VCaP (cell line): ENCODE measurements around the gene RAB3IP.

Experiments
- H3K27ac ChIP-seq: fragments of 450-650 bp; 2 replicates; pipeline ENCODE4 v1.5.1; 2017
- TF ChIP-seq, protein P1 (sequence below): fragments of 450-650 bp; conservative IDR thresholded peaks from 2 replicates; pipeline ENCODE4 v1.5.1; 2017; ENCODE audit warnings: mild to moderate bottlenecking, moderate library complexity

RAB3IP gene

DNA sequence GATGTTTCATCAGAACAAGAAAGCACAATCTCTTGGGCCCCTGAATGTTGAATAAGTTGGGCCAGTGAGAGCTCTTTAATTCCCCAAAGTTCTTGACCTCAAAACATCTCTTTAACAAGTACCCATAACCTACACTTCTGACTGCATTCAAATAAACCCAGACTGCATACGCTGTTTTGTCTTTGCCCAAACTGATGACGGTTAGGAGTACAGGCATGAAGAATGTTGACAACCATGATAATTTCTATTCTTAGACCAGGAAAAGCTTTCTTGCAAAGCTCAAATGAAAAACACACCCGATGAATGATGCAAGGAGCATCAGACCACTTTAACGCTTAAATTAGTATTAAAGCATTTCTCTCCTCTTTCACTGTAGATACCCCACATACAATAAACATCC, 11.7 kb upstream of the RAB3IP start:
- TF ChIP-seq, protein P1, sequence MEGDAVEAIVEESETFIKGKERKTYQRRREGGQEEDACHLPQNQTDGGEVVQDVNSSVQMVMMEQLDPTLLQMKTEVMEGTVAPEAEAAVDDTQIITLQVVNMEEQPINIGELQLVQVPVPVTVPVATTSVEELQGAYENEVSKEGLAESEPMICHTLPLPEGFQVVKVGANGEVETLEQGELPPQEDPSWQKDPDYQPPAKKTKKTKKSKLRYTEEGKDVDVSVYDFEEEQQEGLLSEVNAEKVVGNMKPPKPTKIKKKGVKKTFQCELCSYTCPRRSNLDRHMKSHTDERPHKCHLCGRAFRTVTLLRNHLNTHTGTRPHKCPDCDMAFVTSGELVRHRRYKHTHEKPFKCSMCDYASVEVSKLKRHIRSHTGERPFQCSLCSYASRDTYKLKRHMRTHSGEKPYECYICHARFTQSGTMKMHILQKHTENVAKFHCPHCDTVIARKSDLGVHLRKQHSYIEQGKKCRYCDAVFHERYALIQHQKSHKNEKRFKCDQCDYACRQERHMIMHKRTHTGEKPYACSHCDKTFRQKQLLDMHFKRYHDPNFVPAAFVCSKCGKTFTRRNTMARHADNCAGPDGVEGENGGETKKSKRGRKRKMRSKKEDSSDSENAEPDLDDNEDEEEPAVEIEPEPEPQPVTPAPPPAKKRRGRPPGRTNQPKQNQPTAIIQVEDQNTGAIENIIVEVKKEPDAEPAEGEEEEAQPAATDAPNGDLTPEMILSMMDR: no peak
- no peak overlapping the region for H3K27ac ChIP-seq

DNA sequence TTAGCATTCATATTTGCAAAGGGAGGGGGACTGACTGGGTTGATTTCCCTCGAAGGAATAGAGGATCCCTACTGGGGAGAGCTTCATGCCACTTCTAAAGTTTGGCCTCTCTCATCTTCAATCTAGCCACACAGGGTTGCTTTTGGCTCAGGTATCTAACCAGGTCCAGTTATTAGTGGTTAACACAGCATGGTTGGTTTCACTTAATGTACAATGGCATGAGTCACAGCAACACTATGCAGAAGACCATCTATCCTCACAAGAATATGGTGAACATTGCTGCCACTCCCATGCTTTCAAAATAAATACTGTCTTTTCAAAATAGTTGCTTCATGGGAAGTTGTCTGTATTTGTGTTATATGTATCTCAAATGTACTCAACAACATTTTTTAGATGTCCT, 6.6 kb upstream of the RAB3IP start:
- TF ChIP-seq, protein P1: no peak
- H3K27ac ChIP-seq: no peak overlapping the region

DNA sequence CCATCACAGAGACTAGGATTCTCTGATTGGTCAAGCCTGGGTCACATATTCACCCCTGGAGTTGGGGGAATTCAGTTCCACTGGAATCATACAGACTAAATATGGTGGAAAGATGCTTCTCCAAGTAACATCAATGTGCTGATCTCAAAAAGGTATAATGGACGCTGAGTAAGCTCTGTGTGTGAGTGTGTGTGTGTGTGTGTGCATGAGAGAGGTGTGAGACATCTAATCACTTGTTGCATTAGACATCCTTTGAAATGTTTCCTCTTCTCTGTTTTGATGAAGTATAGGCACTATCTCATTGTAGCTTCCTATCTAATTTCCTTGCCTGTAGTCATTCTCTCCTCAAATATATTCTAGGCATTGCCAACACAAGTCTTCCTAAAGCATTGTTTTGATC, 5.0 kb upstream of the RAB3IP start:
- H3K27ac ChIP-seq: no peak overlapping the region
- TF ChIP-seq, protein P1: no peak

DNA sequence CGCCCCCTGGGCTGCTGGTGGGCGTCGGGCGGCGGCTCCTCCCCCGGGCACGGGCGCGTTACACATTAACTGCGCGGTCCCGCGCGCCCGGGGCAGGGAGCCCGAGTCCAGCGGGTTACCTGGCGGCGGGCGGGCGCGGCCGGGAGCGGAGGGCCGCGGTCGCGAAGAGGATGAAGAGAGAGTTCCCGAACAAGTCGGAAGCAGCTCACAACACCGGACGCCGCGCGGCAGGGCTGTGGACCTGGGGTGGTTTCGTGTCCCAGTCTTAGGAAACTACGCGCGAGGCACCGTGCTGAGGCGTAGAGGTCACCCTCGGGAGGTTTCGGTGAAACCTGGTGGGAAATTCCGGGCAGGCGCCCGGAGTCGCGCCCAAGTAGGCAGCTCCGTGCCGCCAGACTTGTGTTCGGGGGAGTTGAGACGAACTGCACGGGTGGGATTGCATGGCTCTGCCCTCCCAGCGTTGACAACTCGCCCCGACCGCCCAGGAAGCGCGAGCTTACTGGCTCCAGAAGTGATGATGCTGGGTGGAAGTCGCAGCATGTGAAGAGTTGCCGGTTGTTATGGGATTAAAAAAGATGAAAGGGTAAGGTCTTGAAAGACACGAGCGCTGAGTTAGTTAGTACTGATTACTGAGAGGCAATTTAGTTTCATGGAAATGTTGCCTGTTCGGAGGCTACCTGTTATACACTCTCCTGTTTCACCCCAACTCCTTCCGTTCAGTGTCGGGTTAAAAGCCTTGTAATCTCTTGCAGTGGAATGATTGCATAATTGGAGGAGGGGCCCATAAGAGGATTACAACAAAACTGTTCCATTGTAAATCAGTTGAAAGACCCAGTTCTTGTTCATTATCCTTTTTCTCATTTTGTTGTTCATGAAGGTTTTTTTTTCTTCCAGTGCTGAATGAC, 879 bp downstream of the RAB3IP start:
- H3K27ac ChIP-seq: peak overlapping the region; percentile 97
- TF ChIP-seq, protein P1: no peak

DNA sequence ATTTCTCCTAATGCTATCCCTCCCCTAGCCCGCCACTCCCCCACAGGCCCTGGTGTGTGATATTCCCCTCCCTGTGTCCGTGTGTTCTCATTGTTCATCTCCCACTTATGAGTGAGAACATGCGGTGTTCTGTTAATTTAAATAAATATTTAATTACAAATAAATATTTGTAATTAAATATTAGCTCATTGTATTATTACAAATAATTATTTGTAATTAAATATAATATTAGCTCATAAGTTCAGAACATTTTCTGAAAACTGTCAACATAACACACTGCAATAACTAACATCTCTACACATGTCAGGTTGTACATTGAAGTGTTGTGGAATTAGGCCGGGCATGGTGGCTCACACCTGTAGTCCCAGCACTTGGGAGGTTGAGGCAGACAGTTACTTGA, 5.4 kb downstream of the RAB3IP start:
- no peak overlapping the region for H3K27ac ChIP-seq
- TF ChIP-seq, protein P1: no peak

DNA sequence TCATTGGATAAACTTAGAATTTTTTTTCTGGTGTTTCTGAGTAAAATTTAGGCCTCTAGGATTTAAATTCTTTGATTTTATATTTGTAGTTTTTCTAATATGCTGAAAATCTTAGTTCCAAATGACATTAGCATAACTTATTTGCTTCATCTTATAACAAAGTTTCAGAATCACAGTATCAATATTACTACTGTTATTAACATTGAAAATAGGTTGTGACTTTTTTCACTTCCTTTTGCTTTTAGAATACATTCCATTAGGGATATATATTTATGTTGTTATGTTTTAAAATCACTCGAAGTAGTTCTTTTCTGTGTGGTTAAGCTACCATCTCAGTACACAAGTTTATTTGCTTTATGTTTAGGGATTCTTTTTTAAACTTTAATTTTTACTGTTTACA, 12.8 kb downstream of the RAB3IP start:
- TF ChIP-seq, protein P1: no peak
- no peak overlapping the region for H3K27ac ChIP-seq

DNA sequence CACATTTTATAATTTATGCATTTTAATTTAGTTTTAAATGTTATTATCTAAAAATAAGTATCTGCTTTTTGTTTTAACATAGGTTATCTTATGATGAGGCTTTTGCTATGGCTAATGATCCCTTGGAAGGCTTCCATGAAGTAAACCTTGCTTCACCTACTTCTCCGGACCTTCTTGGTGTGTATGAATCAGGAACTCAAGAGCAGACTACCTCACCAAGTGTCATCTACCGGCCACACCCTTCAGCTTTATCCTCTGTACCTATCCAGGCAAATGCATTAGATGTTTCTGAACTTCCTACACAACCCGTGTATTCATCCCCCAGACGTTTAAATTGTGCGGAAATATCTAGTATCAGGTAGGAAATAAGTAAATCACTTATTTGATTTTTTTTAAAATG, 16.6 kb downstream of the RAB3IP start:
- TF ChIP-seq, protein P1: no peak
- H3K27ac ChIP-seq: no peak overlapping the region
